GM18907 (cell line): Measurements from ENCODE around the gene RALGAPA2.
A peak's percentile ranks its signal among the peaks of the same experiment; 100 is the strongest.

ENCODE experiments used
- ATAC-seq: cut with Tn5 transposase; IDR thresholded peaks from one replicate; pipeline ENCODE4 v1.9.1; 2021; ENCODE audit warnings: mild to moderate bottlenecking, moderate library complexity; ENCODE audit not compliant: unreplicated experiment

Gene RALGAPA2

DNA sequence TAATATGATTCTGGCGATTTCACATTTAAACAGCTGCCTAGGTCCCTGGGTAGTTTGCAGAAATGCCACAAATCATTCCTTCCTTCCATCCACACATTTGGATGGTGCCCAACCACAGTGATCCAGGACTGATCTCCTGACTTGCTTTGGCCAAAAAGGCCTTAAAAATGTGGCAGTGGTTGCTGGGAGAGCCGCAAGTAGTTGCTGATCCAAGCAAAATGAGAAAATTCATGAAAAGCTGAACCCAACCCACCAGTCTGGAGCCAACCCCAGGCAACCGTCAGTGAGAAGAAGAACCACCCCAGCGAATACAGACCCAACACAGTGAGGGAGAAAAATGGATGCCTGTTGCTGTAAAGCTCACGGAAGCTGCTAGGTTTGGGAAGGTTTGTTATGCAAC is 25.1 kb downstream of the RALGAPA2 start:
- ATAC-seq: no peak

- ATAC-seq: no peak
Measured at GRCh38 chr20:20685635-20686034, 26.8 kb downstream of the RALGAPA2 start.

DNA sequence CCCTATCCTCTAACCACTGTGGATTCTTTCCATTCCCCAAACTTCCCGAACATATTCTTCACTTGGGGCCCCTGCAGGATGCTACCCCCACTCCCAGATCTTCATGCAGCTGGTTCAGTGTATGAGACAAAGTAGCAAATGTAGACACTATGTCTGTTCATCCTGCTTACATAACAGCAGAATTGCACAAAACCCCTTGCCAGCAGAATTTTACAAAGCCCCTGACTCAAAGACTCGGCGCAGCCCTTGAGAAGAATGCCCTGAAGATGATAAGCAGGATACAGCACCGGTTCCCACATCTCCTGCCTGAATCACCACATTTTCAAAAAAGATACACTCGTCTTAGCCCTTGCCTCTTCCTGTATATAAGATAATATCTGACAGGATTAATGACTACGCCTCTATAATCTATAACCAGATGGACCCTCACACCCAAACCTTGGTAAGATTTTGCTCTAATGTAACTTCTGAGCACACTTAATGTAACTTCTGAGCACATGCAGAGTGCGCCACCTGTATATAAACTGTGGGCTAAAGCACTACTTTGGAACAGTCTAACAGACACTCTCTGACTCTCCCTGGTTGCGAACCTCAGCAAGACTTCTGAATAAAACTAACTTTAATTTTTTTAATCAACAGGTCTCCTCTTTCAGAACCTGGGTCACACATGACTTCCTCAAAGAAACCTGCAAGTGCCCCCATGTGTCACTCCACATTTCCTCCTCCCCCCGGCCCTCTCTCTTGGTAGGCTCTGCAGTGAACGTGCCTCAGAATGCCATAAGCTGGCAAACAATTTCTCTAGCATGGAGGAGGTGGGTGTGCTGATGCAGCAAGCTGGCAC is 28.7 kb downstream of the RALGAPA2 start:
- ATAC-seq: no peak

GRCh38 chr20:20683020-20683419 is 29.4 kb downstream of the RALGAPA2 start:
- no peak for ATAC-seq

DNA sequence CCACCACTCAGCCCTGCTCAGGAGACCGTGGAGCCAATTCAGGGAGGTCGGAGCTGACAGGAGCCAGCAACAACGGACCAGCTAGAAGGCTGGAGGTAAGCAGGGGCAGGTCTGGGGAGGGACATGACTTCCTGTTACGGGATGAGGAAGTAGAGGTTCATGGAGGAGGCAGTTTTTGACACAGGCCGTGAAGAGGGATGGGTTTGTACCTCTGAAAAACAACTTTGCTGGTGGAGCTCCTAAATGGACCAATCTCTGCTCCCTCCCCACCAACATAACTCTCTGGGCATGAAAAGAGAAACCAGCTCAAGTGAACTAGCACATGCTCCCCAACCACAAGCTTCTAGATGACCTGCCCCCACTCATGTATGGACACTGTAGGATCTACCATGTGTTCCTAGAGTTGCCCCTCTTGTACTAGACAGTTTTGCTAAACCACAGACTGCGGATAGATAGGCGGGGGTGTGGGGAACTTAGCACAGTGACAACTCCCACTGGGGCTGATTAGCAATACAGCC is 31.4 kb downstream of the RALGAPA2 start:
- no peak for ATAC-seq

DNA sequence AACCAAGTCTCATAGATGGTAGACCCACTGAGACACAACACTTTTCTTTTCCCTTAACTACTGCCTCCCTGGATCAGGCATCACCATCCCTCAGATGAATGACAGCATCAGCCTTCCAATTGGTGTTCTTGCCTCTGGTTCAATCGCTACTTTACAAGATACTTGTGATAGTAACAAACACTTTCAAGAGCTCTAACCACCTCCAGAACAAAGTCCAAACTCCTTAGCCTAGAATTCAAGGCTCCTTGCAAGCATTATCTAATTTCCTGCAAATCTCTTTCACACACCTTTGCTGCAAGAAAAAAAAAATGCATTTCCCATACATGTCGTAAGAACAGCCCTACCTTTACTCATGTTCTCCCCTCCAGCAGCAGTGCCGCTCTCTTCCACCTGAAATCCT is 33.1 kb downstream of the RALGAPA2 start:
- ATAC-seq: no peak

GRCh38 chr20:20677186-20677585 is 35.3 kb downstream of the RALGAPA2 start:
- no peak for ATAC-seq

- ATAC-seq: peak; percentile 99
Measured at GRCh38 chr20:20668639-20669038, 43.8 kb downstream of the RALGAPA2 start.

DNA sequence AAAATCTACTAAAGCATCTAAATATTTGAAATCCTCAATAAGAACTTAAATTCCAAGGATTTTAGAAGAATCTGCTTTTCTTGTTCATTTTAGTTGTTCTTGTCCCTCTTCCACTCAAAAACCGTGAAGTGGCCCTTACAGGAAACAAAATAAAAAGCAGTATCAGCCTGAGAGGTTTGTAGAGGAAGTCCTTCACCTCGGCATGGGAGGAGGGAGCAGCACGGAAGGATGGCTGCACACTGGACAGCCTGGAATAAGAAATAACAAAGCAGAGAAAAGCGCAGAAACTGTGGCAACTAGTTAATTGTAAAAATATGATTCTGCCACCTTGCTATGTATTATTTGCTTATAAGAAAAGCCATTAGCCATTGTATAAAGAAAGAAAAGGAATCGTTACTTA is 46.1 kb downstream of the RALGAPA2 start:
- no peak for ATAC-seq

GRCh38 chr20:20665606-20666332 is 46.7 kb downstream of the RALGAPA2 start:
- ATAC-seq: no peak

DNA sequence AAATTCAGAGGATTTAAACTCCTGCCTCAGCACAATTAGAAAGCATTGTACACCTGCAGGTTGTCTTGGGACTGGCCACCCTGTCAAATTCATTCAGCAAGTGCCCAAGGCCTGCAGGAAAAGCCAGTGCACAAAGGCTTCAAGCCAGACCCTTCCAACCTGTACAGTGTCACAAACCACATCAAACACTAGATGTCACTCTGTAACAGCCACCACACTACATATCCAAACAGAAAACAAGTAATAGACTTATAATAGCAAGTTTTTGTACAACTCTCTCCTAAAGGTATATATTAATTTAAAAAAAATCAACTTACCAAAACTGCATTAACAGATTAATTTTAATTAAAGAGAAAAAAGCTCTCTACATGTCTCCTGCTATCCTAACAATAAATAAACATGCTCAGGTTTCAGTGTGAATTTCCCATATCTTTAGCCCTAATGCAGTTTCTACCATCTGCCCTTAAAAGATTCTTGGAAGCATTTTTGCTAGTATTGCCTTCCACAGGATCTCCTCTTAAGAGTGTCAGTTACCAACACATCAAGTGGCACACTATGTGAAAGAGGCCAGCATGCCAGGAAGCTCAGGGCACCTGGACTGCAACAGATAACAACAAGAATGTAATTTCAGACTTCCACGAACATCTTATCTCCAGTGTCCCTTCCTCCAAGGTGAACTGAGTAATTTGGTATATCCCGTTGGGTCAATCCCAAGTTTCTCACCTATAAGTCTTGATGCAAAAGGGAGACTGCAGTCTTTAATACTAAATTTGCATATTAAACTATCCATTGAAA is 47.5 kb downstream of the RALGAPA2 start:
- peak; percentile 52 for ATAC-seq

- no peak for ATAC-seq
Measured at GRCh38 chr20:20663841-20664240, 48.6 kb downstream of the RALGAPA2 start.

- no peak for ATAC-seq
Measured at GRCh38 chr20:20658871-20659431, 53.5 kb downstream of the RALGAPA2 start.

DNA sequence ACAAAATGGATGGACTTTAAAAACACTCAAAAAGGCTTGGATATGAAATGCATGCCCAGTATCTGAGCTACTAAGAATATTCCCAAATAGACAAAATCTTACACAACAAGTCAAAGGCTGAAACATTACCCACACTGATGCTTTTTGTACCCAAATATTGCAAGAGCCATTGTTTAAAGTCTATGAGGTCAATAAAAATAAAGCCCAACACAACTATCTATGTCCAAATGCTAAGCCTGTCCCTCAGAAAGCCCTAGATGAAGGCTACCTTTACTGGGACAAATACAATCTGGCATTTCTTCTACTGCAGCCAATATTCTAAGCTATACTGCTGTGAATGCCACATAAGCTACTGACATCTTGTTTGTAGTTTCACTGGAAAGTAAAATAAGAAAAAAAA is 54.3 kb downstream of the RALGAPA2 start:
- ATAC-seq: no peak

DNA sequence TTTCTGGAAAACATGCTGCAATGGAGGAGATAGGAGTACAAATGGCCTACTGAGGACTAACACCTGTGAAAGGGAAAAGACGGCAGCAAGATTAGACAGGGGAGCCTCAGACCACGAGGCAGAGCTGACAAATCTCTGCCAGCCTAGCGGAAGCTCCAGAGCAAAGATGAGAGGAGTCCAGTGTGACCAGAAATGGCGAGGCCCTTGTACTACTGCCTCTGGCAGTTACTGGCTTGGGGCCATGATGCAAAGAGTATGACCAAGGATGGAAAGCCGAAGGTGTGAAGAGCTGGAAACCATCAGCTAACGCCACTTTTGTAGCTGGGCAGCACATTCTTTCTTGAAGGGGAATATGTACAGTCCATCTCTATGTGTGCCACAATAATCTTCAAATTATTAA is 55.4 kb downstream of the RALGAPA2 start:
- ATAC-seq: no peak

DNA sequence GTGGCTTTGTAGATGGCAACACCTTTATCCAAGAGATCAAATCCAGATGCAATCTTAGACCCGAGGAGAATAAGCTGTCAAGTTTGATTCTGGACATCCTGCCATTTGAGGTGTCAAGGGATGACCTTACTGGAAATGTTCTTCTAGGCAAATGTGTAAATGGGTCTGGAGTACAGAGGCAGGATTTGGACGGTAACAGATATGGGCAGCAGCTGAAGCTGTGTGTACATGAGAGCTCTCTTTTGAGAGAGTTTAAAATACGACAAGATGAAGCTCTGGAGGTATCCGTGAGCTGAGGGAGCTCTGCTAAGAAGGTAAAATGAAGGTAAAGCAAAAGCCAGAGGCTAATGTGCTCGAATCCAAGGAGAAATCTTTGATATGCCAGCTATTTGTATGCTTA is 56.6 kb downstream of the RALGAPA2 start:
- no peak for ATAC-seq

DNA sequence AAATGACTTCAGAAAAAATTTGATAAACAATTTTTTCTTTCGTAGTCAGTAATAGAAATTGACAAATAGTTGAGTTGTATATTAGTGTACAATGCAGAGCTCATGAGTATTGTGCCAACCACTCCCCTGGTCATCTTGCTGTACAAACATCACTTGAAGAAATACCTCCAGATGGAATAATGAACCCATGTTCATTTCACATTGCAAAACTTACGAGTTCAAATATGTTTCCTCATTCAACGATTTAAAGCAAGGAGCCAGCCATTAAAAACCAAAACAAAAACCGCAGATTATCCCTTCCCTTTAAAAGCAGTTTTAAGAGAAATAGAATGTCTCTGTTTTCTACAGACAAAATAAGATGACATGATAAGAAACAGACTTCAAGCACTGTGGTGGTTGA is 62.5 kb downstream of the RALGAPA2 start:
- no peak for ATAC-seq

GRCh38 chr20:20643927-20644326 is 68.5 kb downstream of the RALGAPA2 start:
- no peak for ATAC-seq

GRCh38 chr20:20641783-20642182 is 70.7 kb downstream of the RALGAPA2 start:
- ATAC-seq: no peak

DNA sequence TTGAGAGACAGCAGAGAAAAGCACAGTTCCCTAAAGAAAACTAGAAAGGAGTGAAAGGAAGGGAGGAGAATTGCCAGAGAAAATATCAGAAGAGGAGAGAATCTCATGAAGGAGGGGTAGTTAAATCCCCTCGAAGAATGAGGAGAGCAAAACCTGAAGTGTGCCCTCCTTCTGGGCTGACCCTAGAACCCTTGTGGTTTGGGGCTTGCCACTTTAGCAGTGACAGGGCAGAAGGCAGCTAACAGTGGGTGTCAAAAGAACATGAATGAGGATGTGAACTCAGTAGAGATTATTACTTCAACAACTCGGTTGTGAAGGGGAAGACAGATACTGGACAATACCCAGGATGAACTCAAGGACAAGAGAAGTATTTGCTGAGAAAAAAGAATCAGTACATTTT is 73.6 kb downstream of the RALGAPA2 start:
- no peak for ATAC-seq
